WTC11 (cell line): ENCODE results near the gene SPANXD. TPM values are rescaled to one million over a fixed set of nuclear protein-coding genes. Genes with fewer than 3 reads are reported as not detected.

Source experiments
- ATAC-seq: fragments of 200-7000 bp; cut with Tn5 transposase; 2 replicates; pipeline ENCODE4 v1.10.0; 2021; ENCODE audit warnings: mild to moderate bottlenecking, moderate library complexity
- CTCF ChIA-PET: fragments of 300-600 bp; sonication (Branson Sonifier 250); formaldehyde crosslinking; loops from one replicate; lab custom pipeline; 2021; ENCODE audit warnings: antibody characterized with exemption; lab: Charles Lee
- POLR2A ChIA-PET: fragments of 350-600 bp; sonication (Branson Sonifier 250); formaldehyde crosslinking; loops from one replicate; lab custom pipeline; 2021; ENCODE audit warnings: antibody characterized with exemption; lab: Charles Lee
- DNase-seq: peaks from one replicate; pipeline ENCODE4 v3.0.0; 2021; ENCODE audit warnings: low spot score
- H3K27ac Mint-ChIP-seq: 2 replicates; pipeline ENCODE4 v1.8.0; 2021; ENCODE audit warnings: mixed read lengths
- H3K27me3 Mint-ChIP-seq: 2 replicates; pipeline ENCODE4 v1.8.0; 2021; ENCODE audit warnings: low read depth, mild to moderate bottlenecking, moderate library complexity, mixed read lengths
- H3K36me3 Mint-ChIP-seq: 2 replicates; pipeline ENCODE4 v1.8.0; 2021; ENCODE audit warnings: mixed read lengths
- H3K4me1 Mint-ChIP-seq: 2 replicates; pipeline ENCODE4 v1.8.0; 2022; ENCODE audit warnings: mixed read lengths
- H3K4me3 Mint-ChIP-seq: 2 replicates; pipeline ENCODE4 v1.8.0; 2021; ENCODE audit warnings: mild to moderate bottlenecking, moderate library complexity, mixed read lengths
- H3K9me3 Mint-ChIP-seq: 2 replicates; pipeline ENCODE4 v1.8.0; 2021; ENCODE audit warnings: mixed read lengths
- ELF4 ChIP-seq: sonication (generic); formaldehyde crosslinking; IDR thresholded peaks from 2 replicates; pipeline ENCODE4 v1.8.1; 2022; ENCODE audit warnings: low read depth, mild to moderate bottlenecking, moderate library complexity, missing genetic modification reagents
- ESRRA ChIP-seq: sonication (generic); formaldehyde crosslinking; IDR thresholded peaks from 2 replicates; pipeline ENCODE4 v1.8.1; 2022; ENCODE audit warnings: mild to moderate bottlenecking, missing genetic modification reagents, borderline replicate concordance
- GTF2I ChIP-seq: fragments of 250-450 bp; sonication (Bioruptor Pico); conservative IDR thresholded peaks from 2 replicates; pipeline ENCODE4 v1.4.0; 2021; ENCODE audit warnings: mild to moderate bottlenecking
- IRF2 ChIP-seq: sonication (generic); formaldehyde crosslinking; IDR thresholded peaks from 2 replicates; pipeline ENCODE4 v1.8.0; 2022; ENCODE audit warnings: low read depth, missing genetic modification reagents, borderline replicate concordance
- MXD4 ChIP-seq: fragments of 250-450 bp; sonication (Bioruptor Pico); IDR thresholded peaks from 2 replicates; pipeline ENCODE4 v1.8.0; 2021; ENCODE audit warnings: mild to moderate bottlenecking, moderate library complexity, borderline replicate concordance
- NR1H2 ChIP-seq: sonication (generic); formaldehyde crosslinking; IDR thresholded peaks from 2 replicates; pipeline ENCODE4 v1.9.0; 2021; ENCODE audit warnings: mild to moderate bottlenecking, moderate library complexity, missing genetic modification reagents
- SMAD3 ChIP-seq: sonication (generic); formaldehyde crosslinking; IDR thresholded peaks from 2 replicates; pipeline ENCODE4 v1.8.0; 2022; ENCODE audit warnings: missing genetic modification reagents, mild to moderate bottlenecking, borderline replicate concordance
- SP1 ChIP-seq: sonication (generic); formaldehyde crosslinking; conservative IDR thresholded peaks from 2 replicates; pipeline ENCODE4 v1.8.1; 2022; ENCODE audit warnings: missing genetic modification reagents
- TEAD4 ChIP-seq: sonication (generic); formaldehyde crosslinking; IDR thresholded peaks from 2 replicates; pipeline ENCODE4 v1.8.0; 2022; ENCODE audit warnings: mild to moderate bottlenecking, missing genetic modification reagents
- TP53 ChIP-seq: sonication (generic); formaldehyde crosslinking; IDR thresholded peaks from 2 replicates; pipeline ENCODE4 v1.8.1; 2023; ENCODE audit warnings: mild to moderate bottlenecking, missing genetic modification reagents
- ZNF138 ChIP-seq: sonication (generic); formaldehyde crosslinking; conservative IDR thresholded peaks from 2 replicates; pipeline ENCODE4 v1.8.1; 2022; ENCODE audit warnings: mild to moderate bottlenecking, moderate library complexity, missing genetic modification reagents
- total RNA-seq: library from RNA; stranded (reverse); gene quantifications from 3 replicates; pipeline ENCODE4 v1.2.3, GENCODE V29; 2021
- TF ChIP-seq, protein P1 (sequence below): sonication (generic); formaldehyde crosslinking; IDR thresholded peaks from 2 replicates; pipeline ENCODE4 v1.8.1; 2022; ENCODE audit warnings: mild to moderate bottlenecking, missing genetic modification reagents, moderate library complexity, borderline replicate concordance
- TF ChIP-seq, protein P2 (sequence below): sonication (generic); formaldehyde crosslinking; IDR thresholded peaks from 2 replicates; pipeline ENCODE4 v1.8.1; 2023; ENCODE audit warnings: mild to moderate bottlenecking, missing genetic modification reagents
- TF ChIP-seq, protein P3 (sequence below): sonication (generic); formaldehyde crosslinking; IDR thresholded peaks from 2 replicates; pipeline ENCODE4 v1.8.1; 2022; ENCODE audit warnings: mild to moderate bottlenecking, moderate library complexity, missing genetic modification reagents
- TF ChIP-seq, protein P4 (sequence below): fragments of 250-450 bp; sonication (Bioruptor Pico); IDR thresholded peaks from 2 replicates; pipeline ENCODE4 v1.9.0; 2021; ENCODE audit warnings: mild to moderate bottlenecking, borderline replicate concordance
- TF ChIP-seq, protein P5 (sequence below): sonication (generic); formaldehyde crosslinking; IDR thresholded peaks from 2 replicates; pipeline ENCODE4 v1.8.0; 2022; ENCODE audit warnings: mild to moderate bottlenecking, missing genetic modification reagents

Gene SPANXD
- total RNA-seq, 1 experiment from 2014 or later, result not detected

DNA sequence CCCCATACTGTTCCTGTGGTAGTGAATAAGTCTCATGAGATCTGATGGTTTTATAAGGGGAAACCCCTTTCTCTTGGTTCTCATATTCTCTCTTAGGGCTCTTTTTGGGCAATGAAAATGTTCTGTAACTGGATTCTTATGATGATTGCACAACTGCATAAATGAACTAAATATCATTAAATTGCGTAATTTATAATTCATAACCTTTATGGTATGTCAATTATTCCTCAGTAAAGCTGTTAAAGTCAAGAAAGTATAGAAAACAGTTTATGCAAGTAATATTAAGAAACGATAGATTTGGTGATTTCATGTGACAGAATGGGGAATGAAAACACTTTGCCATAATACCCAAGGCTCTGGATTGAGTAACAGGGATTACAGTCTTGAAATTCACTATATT, 33.5 kb upstream of the SPANXD start (continued):
- TF ChIP-seq ESRRA (no peak), SMAD3 (CRISPR knock-in tag) (no peak)

DNA sequence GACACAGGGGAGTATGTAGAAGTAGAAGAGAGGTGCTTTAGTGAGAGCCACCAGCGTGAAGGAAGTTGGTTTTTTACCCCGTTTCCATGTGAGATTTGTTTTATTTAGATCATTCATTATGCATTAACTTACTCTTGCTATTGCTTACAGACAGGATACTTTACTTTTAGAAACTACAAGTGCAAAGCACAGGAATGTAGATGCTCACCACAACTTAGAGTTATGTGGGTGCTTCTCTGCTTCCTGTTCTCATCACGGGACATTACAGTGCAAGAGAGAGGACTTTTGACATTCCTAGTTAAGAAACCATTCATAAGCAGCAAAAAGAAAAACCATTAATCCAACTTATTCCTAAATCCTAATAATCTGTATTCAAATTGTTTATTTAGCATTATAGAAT, 25.6 kb upstream of the SPANXD start:
- Mint-ChIP-seq H3K36me3 (peaks cover 13% of the 10 kb centered on the region), H3K27ac (no peak overlapping the region), H3K27me3 (no peaks in the 10 kb centered on the region), H3K4me1 (no peaks in the 10 kb centered on the region), H3K9me3 (peaks cover 21% of the 10 kb centered on the region), H3K4me3 (no peak overlapping the region)
- ChIA-PET POLR2A (no interaction called here), CTCF (no interaction called here)
- DNase-seq (no peak), ATAC-seq (no peak)
- no peak for TF ChIP-seq TP53 (CRISPR knock-in tag)
- TF ChIP-seq GTF2I (CRISPR knock-in tag), result no peak
- TF ChIP-seq IRF2, result no peak
- no peak for TF ChIP-seq TEAD4 (CRISPR knock-in tag)
- no peak for TF ChIP-seq SP1
- TF ChIP-seq, protein P1, sequence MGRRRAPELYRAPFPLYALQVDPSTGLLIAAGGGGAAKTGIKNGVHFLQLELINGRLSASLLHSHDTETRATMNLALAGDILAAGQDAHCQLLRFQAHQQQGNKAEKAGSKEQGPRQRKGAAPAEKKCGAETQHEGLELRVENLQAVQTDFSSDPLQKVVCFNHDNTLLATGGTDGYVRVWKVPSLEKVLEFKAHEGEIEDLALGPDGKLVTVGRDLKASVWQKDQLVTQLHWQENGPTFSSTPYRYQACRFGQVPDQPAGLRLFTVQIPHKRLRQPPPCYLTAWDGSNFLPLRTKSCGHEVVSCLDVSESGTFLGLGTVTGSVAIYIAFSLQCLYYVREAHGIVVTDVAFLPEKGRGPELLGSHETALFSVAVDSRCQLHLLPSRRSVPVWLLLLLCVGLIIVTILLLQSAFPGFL (CRISPR knock-in tag), result no peak
- TF ChIP-seq, protein P2, sequence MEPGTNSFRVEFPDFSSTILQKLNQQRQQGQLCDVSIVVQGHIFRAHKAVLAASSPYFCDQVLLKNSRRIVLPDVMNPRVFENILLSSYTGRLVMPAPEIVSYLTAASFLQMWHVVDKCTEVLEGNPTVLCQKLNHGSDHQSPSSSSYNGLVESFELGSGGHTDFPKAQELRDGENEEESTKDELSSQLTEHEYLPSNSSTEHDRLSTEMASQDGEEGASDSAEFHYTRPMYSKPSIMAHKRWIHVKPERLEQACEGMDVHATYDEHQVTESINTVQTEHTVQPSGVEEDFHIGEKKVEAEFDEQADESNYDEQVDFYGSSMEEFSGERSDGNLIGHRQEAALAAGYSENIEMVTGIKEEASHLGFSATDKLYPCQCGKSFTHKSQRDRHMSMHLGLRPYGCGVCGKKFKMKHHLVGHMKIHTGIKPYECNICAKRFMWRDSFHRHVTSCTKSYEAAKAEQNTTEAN (CRISPR knock-in tag), result no peak
- no peak for TF ChIP-seq ELF4 (CRISPR knock-in tag)

DNA sequence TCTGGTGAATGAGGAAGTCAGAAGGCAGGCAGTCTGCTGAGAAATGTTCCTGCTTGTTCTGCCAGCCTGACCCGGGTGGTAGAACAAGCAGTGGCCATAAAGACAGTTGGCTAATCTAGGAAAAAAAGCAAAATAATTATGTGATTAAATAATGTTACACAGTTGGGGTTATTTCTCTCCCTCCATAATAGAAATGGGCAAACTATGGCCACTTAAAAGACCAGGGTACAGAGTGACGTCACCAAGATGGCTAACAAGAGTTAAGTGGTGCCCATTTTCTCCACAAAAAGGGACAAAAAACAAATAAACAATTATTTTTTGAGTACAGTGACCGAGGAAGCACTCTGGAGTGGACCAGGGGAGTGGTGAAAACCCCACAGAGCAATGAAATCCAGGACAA, 16.1 kb upstream of the SPANXD start:
- H3K36me3 Mint-ChIP-seq, result no peaks in the 10 kb centered on the region
- no peak for TF ChIP-seq SP1
- TF ChIP-seq MXD4 (CRISPR knock-in tag), result no peak
- no peak for TF ChIP-seq ZNF138 (CRISPR knock-in tag)
- no peak for TF ChIP-seq NR1H2 (CRISPR knock-in tag)
- TF ChIP-seq, protein P2 (CRISPR knock-in tag), result no peak
- TF ChIP-seq, protein P3, sequence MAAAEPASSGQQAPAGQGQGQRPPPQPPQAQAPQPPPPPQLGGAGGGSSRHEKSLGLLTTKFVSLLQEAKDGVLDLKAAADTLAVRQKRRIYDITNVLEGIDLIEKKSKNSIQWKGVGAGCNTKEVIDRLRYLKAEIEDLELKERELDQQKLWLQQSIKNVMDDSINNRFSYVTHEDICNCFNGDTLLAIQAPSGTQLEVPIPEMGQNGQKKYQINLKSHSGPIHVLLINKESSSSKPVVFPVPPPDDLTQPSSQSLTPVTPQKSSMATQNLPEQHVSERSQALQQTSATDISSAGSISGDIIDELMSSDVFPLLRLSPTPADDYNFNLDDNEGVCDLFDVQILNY, result no peak
- TF ChIP-seq, protein P4, sequence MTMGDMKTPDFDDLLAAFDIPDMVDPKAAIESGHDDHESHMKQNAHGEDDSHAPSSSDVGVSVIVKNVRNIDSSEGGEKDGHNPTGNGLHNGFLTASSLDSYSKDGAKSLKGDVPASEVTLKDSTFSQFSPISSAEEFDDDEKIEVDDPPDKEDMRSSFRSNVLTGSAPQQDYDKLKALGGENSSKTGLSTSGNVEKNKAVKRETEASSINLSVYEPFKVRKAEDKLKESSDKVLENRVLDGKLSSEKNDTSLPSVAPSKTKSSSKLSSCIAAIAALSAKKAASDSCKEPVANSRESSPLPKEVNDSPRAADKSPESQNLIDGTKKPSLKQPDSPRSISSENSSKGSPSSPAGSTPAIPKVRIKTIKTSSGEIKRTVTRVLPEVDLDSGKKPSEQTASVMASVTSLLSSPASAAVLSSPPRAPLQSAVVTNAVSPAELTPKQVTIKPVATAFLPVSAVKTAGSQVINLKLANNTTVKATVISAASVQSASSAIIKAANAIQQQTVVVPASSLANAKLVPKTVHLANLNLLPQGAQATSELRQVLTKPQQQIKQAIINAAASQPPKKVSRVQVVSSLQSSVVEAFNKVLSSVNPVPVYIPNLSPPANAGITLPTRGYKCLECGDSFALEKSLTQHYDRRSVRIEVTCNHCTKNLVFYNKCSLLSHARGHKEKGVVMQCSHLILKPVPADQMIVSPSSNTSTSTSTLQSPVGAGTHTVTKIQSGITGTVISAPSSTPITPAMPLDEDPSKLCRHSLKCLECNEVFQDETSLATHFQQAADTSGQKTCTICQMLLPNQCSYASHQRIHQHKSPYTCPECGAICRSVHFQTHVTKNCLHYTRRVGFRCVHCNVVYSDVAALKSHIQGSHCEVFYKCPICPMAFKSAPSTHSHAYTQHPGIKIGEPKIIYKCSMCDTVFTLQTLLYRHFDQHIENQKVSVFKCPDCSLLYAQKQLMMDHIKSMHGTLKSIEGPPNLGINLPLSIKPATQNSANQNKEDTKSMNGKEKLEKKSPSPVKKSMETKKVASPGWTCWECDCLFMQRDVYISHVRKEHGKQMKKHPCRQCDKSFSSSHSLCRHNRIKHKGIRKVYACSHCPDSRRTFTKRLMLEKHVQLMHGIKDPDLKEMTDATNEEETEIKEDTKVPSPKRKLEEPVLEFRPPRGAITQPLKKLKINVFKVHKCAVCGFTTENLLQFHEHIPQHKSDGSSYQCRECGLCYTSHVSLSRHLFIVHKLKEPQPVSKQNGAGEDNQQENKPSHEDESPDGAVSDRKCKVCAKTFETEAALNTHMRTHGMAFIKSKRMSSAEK, result no peak
- TF ChIP-seq, protein P5, sequence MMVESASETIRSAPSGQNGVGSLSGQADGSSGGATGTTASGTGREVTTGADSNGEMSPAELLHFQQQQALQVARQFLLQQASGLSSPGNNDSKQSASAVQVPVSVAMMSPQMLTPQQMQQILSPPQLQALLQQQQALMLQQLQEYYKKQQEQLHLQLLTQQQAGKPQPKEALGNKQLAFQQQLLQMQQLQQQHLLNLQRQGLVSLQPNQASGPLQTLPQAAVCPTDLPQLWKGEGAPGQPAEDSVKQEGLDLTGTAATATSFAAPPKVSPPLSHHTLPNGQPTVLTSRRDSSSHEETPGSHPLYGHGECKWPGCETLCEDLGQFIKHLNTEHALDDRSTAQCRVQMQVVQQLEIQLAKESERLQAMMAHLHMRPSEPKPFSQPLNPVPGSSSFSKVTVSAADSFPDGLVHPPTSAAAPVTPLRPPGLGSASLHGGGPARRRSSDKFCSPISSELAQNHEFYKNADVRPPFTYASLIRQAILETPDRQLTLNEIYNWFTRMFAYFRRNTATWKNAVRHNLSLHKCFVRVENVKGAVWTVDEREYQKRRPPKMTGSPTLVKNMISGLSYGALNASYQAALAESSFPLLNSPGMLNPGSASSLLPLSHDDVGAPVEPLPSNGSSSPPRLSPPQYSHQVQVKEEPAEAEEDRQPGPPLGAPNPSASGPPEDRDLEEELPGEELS, result no peak
- H3K27ac Mint-ChIP-seq, result no peak overlapping the region
- peaks cover 11% of the 10 kb centered on the region; the same call in 1 of the 2 replicates for H3K9me3 Mint-ChIP-seq
- H3K4me1 Mint-ChIP-seq, result no peaks in the 10 kb centered on the region
- H3K27me3 Mint-ChIP-seq, result no peaks in the 10 kb centered on the region
- ATAC-seq (no peak), DNase-seq (no peak)
- CTCF ChIA-PET, result no interaction called here
- POLR2A ChIA-PET, result no interaction called here
- H3K4me3 Mint-ChIP-seq, result no peak overlapping the region
